OCI-LY7 (cell line): ENCODE data around the gene TEAD2. TPM values are rescaled to one million over a fixed set of nuclear protein-coding genes. Genes with fewer than 3 reads are reported as not detected.

Source experiments
- BruUV-seq: library from RNA; stranded (reverse); fragments of 400-500 nt; replicated peaks from 2 replicates; lab custom pipeline; 2021; lab: Mats Ljungman, UMichigan
- CTCF ChIA-PET: fragments of 300-600 bp; sonication (Branson Sonifier 250); formaldehyde crosslinking; loops from one replicate; lab custom pipeline; 2022; ENCODE audit warnings: antibody characterized with exemption; ENCODE audit not compliant: unreplicated experiment; lab: Charles Lee
- POLR2A ChIA-PET: fragments of 300-600 bp; sonication (Branson Sonifier 250); formaldehyde crosslinking; loops from one replicate; lab custom pipeline; 2022; ENCODE audit warnings: antibody characterized with exemption; lab: Charles Lee
- DNase-seq: peaks from one replicate; pipeline ENCODE4 v3.0.0-alpha.2; 2015; ENCODE audit warnings: low spot score
- H2AFZ ChIP-seq: fragments of 200-600 bp; sonication (generic), shearing (Covaris generic); 2 replicates; pipeline ENCODE4 v1.6.1; 2014; ENCODE audit warnings: mild to moderate bottlenecking, antibody characterized with exemption, low read length, moderate library complexity
- H3K27ac ChIP-seq: fragments of 200-600 bp; sonication (generic); 2 replicates; pipeline ENCODE4 v1.5.1; 2014; ENCODE audit warnings: mixed run types, low read depth, mild to moderate bottlenecking, moderate library complexity, low read length, inconsistent platforms; ENCODE audit not compliant: poor library complexity, severe bottlenecking
- H3K36me3 ChIP-seq: fragments of 200-600 bp; sonication (generic); 2 replicates; pipeline ENCODE4 v1.6.1; 2014; ENCODE audit warnings: mild to moderate bottlenecking, antibody characterized with exemption, low read length, moderate library complexity, mixed read lengths; ENCODE audit not compliant: insufficient read depth
- H3K4me1 ChIP-seq: fragments of 200-600 bp; sonication (generic); 2 replicates; pipeline ENCODE4 v1.5.1; 2014; ENCODE audit warnings: mild to moderate bottlenecking, low read length; ENCODE audit not compliant: insufficient read depth, poor library complexity, severe bottlenecking
- H3K4me2 ChIP-seq: fragments of 200-600 bp; sonication (generic); 2 replicates; pipeline ENCODE4 v1.6.1; 2014; ENCODE audit warnings: mild to moderate bottlenecking, low read length
- H3K4me3 ChIP-seq: fragments of 200-600 bp; sonication (generic); 2 replicates; pipeline ENCODE4 v1.5.1; 2014; ENCODE audit warnings: mild to moderate bottlenecking, low read depth, low read length; ENCODE audit not compliant: poor library complexity, severe bottlenecking
- H3K79me2 ChIP-seq: fragments of 200-600 bp; sonication (generic); 2 replicates; pipeline ENCODE4 v1.6.1; 2016; ENCODE audit warnings: low read depth, mild to moderate bottlenecking, low read length, moderate library complexity, mixed read lengths; ENCODE audit not compliant: insufficient read depth
- H3K9me2 ChIP-seq: fragments of 200-600 bp; sonication (generic); 2 replicates; pipeline ENCODE4 v1.6.1; 2016; ENCODE audit warnings: mild to moderate bottlenecking, low read length, mixed read lengths; ENCODE audit not compliant: insufficient read depth
- H3K9me3 ChIP-seq: fragments of 200-600 bp; sonication (generic); 2 replicates; pipeline ENCODE4 v1.6.1; 2014; ENCODE audit warnings: mild to moderate bottlenecking, mixed run types, low read length, mixed read lengths
- H4K20me1 ChIP-seq: fragments of 200-600 bp; sonication (generic); 2 replicates; pipeline ENCODE4 v1.6.1; 2014; ENCODE audit warnings: mild to moderate bottlenecking, antibody characterized with exemption, low read length, moderate library complexity, mixed read lengths; ENCODE audit not compliant: insufficient read depth
- CTCF ChIP-seq: fragments of 200-600 bp; sonication (generic); conservative IDR thresholded peaks from 2 replicates; pipeline ENCODE4 v1.5.1; 2014; ENCODE audit warnings: mild to moderate bottlenecking, antibody characterized with exemption, low read length, moderate library complexity, mixed read lengths
- EZH2phosphoT487 ChIP-seq: fragments of 200-600 bp; sonication (generic); IDR thresholded peaks from 2 replicates; pipeline ENCODE4 v1.6.1; 2018; ENCODE audit warnings: low read depth, borderline replicate concordance, mild to moderate bottlenecking, mixed run types, antibody characterized with exemption, low read length, moderate library complexity, mixed read lengths
- intact Hi-C: fragments of 100-400 bp; cut with micrococcal nuclease; formaldehyde crosslinking; loops from one replicate; pipeline ENCODE4 v1.10.0; 2022; ENCODE audit not compliant: unreplicated experiment
- total RNA-seq, 2 experiments: library from RNA; depleted of rRNA in 1 of 2; stranded (reverse); fragments of >200 nt in 1 of 2; shearing (Covaris generic) in 1 of 2; gene quantifications; 2 replicates each; pipeline ENCODE4 v1.2.3, GENCODE V29; 2014 to 2022

TEAD2 gene
- total RNA-seq, 2 experiments from 2014 or later = 4.9 to 5.3 TPM

GRCh38 chr19:49398931-49399330 is 36.7 kb upstream of the TEAD2 start:
- ChIA-PET CTCF (no interaction called here), POLR2A (no interaction called here)
- intact Hi-C loops = no loop called here
- Histone ChIP-seq H3K36me3 (no peaks in the 10 kb centered on the region), H3K4me1 (peaks cover 61% of the 10 kb centered on the region), H3K9me3 (no peaks in the 10 kb centered on the region), H3K9me2 (no peaks in the 10 kb centered on the region), H3K4me3 (no peak overlapping the region), H4K20me1 (no peaks in the 10 kb centered on the region), H2AFZ (no peak overlapping the region), H3K79me2 (no peaks in the 10 kb centered on the region), H3K27ac (no peak overlapping the region), H3K4me2 (no peak overlapping the region)
- TF ChIP-seq CTCF = no peak
- no peak for TF ChIP-seq EZH2phosphoT487
- no TSS peak for BruUV-seq
- no peak for DNase-seq

- intact Hi-C loops = no loop called here
These were observed 35.9 kb upstream of the TEAD2 start for GRCh38 chr19:49398001-49398615.

More at GRCh38 chr19:49398001-49398615, 35.9 kb upstream of the TEAD2 start:
- Histone ChIP-seq H3K4me3 (no peak overlapping the region), H2AFZ (no peak overlapping the region), H3K4me2 (no peak overlapping the region), H3K9me3 (no peaks in the 10 kb centered on the region), H3K9me2 (no peaks in the 10 kb centered on the region), H3K27ac (no peak overlapping the region), H4K20me1 (no peaks in the 10 kb centered on the region), H3K79me2 (no peaks in the 10 kb centered on the region), H3K4me1 (peaks cover 61% of the 10 kb centered on the region), H3K36me3 (no peaks in the 10 kb centered on the region)
- DNase-seq = no peak
- no TSS peak for BruUV-seq
- ChIA-PET CTCF (no interaction called here), POLR2A (no interaction called here)
- TF ChIP-seq EZH2phosphoT487 = no peak
- no peak for TF ChIP-seq CTCF
